ENCODE data around the gene PTGR2. TPM values are rescaled to one million over a fixed set of nuclear protein-coding genes. Genes with fewer than 3 reads are reported as not detected.

PTGR2 gene
- total RNA-seq, 1 experiment from 2014 or later, result 16.0 TPM

DNA sequence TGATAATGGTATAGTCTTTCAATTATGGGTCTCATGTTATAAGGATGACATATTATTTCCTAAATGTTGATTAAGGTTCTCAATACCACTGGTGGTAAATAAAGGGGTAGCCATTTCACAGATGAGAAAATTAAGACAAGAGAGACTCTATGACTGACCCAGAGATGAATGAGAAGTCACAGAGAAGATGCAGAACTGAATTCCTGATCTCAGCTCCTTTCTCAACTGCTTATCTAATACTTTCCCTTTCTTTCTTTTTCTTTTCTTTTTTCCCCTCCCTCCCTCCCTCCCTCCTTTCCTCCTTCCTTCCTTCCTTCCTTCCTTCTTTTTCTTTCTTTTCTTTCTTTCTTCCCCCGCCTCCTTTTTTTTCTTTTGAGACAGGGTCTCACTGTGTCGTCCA lies 8.3 kb upstream of the PTGR2 start:
- Histone ChIP-seq H3K4me1 (ENCODE audit: insufficient read depth, low read length, poor library complexity, severe bottlenecking) (no peaks in the 10 kb centered on the region), H3K27ac (ENCODE audit: low read depth, low read length, poor library complexity, severe bottlenecking) (no peak overlapping the region), H3K4me3 (ENCODE audit: low read depth, low read length, poor library complexity, severe bottlenecking) (no peak overlapping the region), H3K27me3 (replicated peaks; ENCODE audit: insufficient read depth, low read depth, low read length, poor library complexity) (no peaks in the 10 kb centered on the region), H3K36me3 (ENCODE audit: insufficient read depth, low read length, poor library complexity, severe bottlenecking) (no peaks in the 10 kb centered on the region), H3K9me3 (ENCODE audit: low read depth, low read length, poor library complexity, severe bottlenecking) (no peaks in the 10 kb centered on the region)
- DNase-seq (ENCODE audit: low spot score), result no peak
- POLR2A ChIA-PET (ENCODE audit: low non-redundant PET), result interaction anchor here (0.5 kb wide), 1 partner anchor 129 kb away, joined by 3 read pairs; no protein-coding TSS in a partner anchor
- no TSS peak for BruUV-seq (replicated peaks)
- TF ChIP-seq EZH2 (IDR thresholded peaks at IDR 0.05; ENCODE audit: borderline replicate concordance, low read depth, low read length, poor library complexity, severe bottlenecking), result no peak
- TF ChIP-seq, protein P1, sequence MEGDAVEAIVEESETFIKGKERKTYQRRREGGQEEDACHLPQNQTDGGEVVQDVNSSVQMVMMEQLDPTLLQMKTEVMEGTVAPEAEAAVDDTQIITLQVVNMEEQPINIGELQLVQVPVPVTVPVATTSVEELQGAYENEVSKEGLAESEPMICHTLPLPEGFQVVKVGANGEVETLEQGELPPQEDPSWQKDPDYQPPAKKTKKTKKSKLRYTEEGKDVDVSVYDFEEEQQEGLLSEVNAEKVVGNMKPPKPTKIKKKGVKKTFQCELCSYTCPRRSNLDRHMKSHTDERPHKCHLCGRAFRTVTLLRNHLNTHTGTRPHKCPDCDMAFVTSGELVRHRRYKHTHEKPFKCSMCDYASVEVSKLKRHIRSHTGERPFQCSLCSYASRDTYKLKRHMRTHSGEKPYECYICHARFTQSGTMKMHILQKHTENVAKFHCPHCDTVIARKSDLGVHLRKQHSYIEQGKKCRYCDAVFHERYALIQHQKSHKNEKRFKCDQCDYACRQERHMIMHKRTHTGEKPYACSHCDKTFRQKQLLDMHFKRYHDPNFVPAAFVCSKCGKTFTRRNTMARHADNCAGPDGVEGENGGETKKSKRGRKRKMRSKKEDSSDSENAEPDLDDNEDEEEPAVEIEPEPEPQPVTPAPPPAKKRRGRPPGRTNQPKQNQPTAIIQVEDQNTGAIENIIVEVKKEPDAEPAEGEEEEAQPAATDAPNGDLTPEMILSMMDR (conservative IDR thresholded peaks at IDR 0.05; ENCODE audit: low read depth, low read length), result no peak
- CTCF ChIA-PET, result no interaction called here
- intact Hi-C loops (cut with micrococcal nuclease; ENCODE audit: unreplicated experiment), result no loop called here

DNA sequence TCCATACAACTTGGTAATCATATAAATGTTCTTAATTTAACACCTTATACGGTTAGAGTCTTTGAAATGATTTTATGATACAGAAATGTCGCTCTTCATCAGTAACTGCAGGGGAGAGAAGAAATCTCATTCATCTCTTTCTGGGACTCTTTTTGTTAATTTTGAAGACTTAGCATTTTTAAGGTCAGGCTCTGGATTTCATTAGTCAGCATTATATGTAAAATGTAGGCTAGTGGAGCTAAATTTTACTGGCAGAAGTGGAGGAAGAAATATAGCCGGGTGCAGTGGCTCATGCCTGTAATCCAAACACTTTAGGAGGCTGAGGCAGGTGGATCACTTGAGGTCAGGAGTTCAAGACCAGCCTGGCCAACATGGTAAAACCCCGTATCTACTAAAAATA lies 4.7 kb upstream of the PTGR2 start:
- Histone ChIP-seq H3K27me3 (replicated peaks; ENCODE audit: insufficient read depth, low read depth, low read length, poor library complexity) (no peaks in the 10 kb centered on the region), H3K36me3 (ENCODE audit: insufficient read depth, low read length, poor library complexity, severe bottlenecking) (no peaks in the 10 kb centered on the region), H3K4me3 (ENCODE audit: low read depth, low read length, poor library complexity, severe bottlenecking) (no peak overlapping the region), H3K4me1 (ENCODE audit: insufficient read depth, low read length, poor library complexity, severe bottlenecking) (peaks cover 6% of the 10 kb centered on the region), H3K9me3 (ENCODE audit: low read depth, low read length, poor library complexity, severe bottlenecking) (no peaks in the 10 kb centered on the region), H3K27ac (ENCODE audit: low read depth, low read length, poor library complexity, severe bottlenecking) (no peak overlapping the region)
- ChIA-PET CTCF (no interaction called here), POLR2A (ENCODE audit: low non-redundant PET) (interaction anchor here (0.5 kb wide), 1 partner anchor 175 kb away, joined by 5 read pairs; no protein-coding TSS in a partner anchor)
- intact Hi-C loops (cut with micrococcal nuclease; ENCODE audit: unreplicated experiment), result no loop called here
- TF ChIP-seq EZH2 (IDR thresholded peaks at IDR 0.05; ENCODE audit: borderline replicate concordance, low read depth, low read length, poor library complexity, severe bottlenecking), result no peak
- TF ChIP-seq, protein P1 (conservative IDR thresholded peaks at IDR 0.05; ENCODE audit: low read depth, low read length), result no peak
- BruUV-seq (replicated peaks), result no TSS peak
- DNase-seq (ENCODE audit: low spot score), result no peak

DNA sequence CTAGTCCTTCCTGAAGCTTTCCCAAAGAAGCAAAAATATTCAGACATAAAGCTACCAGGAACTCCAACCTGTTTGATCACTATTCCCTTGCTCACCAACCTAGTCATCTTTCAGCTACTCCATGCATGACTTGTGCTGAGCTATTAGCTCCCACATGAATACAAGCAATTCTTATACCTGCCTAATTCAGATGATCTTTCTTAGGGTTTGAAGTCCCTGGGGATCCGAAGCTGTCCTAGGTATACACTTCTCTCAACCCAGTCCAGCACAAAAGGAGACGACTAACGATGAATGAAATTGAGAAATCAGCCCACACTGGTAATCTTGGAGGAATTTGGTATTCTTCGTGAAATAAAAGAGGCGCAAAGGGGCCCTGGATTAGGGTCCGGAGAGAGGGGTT lies 631 bp upstream of the PTGR2 start:
- Histone ChIP-seq H3K27me3 (replicated peaks; ENCODE audit: insufficient read depth, low read depth, low read length, poor library complexity) (no peaks in the 10 kb centered on the region), H3K36me3 (ENCODE audit: insufficient read depth, low read length, poor library complexity, severe bottlenecking) (no peaks in the 10 kb centered on the region), H3K4me3 (ENCODE audit: low read depth, low read length, poor library complexity, severe bottlenecking) (peak overlapping the region; percentile 69), H3K27ac (ENCODE audit: low read depth, low read length, poor library complexity, severe bottlenecking) (peak overlapping the region; percentile 91), H3K4me1 (ENCODE audit: insufficient read depth, low read length, poor library complexity, severe bottlenecking) (peaks cover 6% of the 10 kb centered on the region), H3K9me3 (ENCODE audit: low read depth, low read length, poor library complexity, severe bottlenecking) (no peaks in the 10 kb centered on the region)
- POLR2A ChIA-PET (ENCODE audit: low non-redundant PET), result interaction anchor here (0.6 kb wide), 2 partner anchors 101 to 282 kb away, joined by 3 to 9 read pairs; partner anchors contain the start of gene ACOT2
- CTCF ChIA-PET, result interaction anchor here (0.6 kb wide), 1 partner anchor 187 kb away, joined by 6 read pairs; no protein-coding TSS in a partner anchor
- no peak for TF ChIP-seq EZH2 (IDR thresholded peaks at IDR 0.05; ENCODE audit: borderline replicate concordance, low read depth, low read length, poor library complexity, severe bottlenecking)
- TF ChIP-seq, protein P1 (conservative IDR thresholded peaks at IDR 0.05; ENCODE audit: low read depth, low read length), result no peak
- intact Hi-C loops (cut with micrococcal nuclease; ENCODE audit: unreplicated experiment), result no loop called here
- peak; percentile 12 for DNase-seq (ENCODE audit: low spot score)
- TSS peak; percentile 89 for BruUV-seq (replicated peaks)
